Gastrocnemius medialis (tissue), 4 donors: ENCODE results near the gene CCDC27. TPM values are rescaled to one million over a fixed set of nuclear protein-coding genes. Genes with fewer than 3 reads are reported as not detected.

Experiments used
- ATAC-seq, 2 donors: fragments of 150-250 bp; one replicate each; pipeline ENCODE4 v1.9.1; 2016
- DNase-seq, 2 donors: peaks; one replicate each; pipeline ENCODE4 v3.0.0-alpha.2; 2019
- H3K27ac ChIP-seq, 4 donors: fragments of 200-600 bp; sonication (generic); 1 replicate in 1 of 4; 2 replicates in 3 of 4; pipeline ENCODE4 v1.5.1; 2016 to 2018; ENCODE audit warnings: mild to moderate bottlenecking in 2 of 4, moderate library complexity in 1 of 4
- H3K27me3 ChIP-seq, 3 donors: fragments of 200-600 bp; sonication (generic) in 2 of 3; 1 replicate in 1 of 3; 2 replicates in 2 of 3; pipeline versions ENCODE4 v1.5.1 to v1.6.0; 2016 to 2019; ENCODE audit warnings: mild to moderate bottlenecking in 1 of 3, moderate library complexity in 1 of 3
- H3K36me3 ChIP-seq, 2 donors: fragments of 200-600 bp; sonication (generic) in 1 of 2; one replicate each; pipeline ENCODE4 v1.5.1; 2017 to 2018
- H3K4me1 ChIP-seq, 2 donors: fragments of 200-600 bp; sonication (generic) in 1 of 2; one replicate each; pipeline ENCODE4 v1.5.1; 2016 to 2017; ENCODE audit warnings: mild to moderate bottlenecking in 2 of 2
- H3K4me3 ChIP-seq, 4 donors: fragments of 200-600 bp; sonication (generic) in 3 of 4; 1 replicate in 1 of 4; 2 replicates in 3 of 4; pipeline ENCODE4 v1.5.1; 2016 to 2019; ENCODE audit warnings: mild to moderate bottlenecking in 2 of 4
- H3K9me3 ChIP-seq, 3 donors: fragments of 200-600 bp; sonication (generic) in 2 of 3; 1 replicate in 1 of 3; 2 replicates in 2 of 3; pipeline ENCODE4 v1.5.1; 2016 to 2019
- CTCF ChIP-seq, 5 experiments: fragments of 450-650 bp in 3 of 5; fragments of 200-600 bp in 2 of 5; sonication (generic) in 2 of 5; IDR thresholded peaks in 4 of 5; conservative IDR thresholded peaks in 1 of 5; 1 replicate in 4 of 5; 2 replicates in 1 of 5; pipeline ENCODE4 v1.5.1; 2016 to 2019; ENCODE audit warnings: antibody characterized with exemption in 5 of 5, mild to moderate bottlenecking in 3 of 5, moderate library complexity in 3 of 5
- POLR2A ChIP-seq, 2 donors: fragments of 450-650 bp; IDR thresholded peaks; one replicate each; pipeline ENCODE4 v1.6.1; 2017; ENCODE audit warnings: antibody characterized with exemption in 2 of 2, mild to moderate bottlenecking in 2 of 2, moderate library complexity in 2 of 2
- in situ Hi-C, 4 donors: fragments of 200-750 bp; cut with MboI; loops; one replicate each; pipeline versions ENCODE4 v1.15.0 to v1.8.0; 2017; ENCODE audit warnings: low sequenced_read_pairs in 4 of 4
- intact Hi-C: fragments of 100-400 bp; cut with DNase I; formaldehyde crosslinking; loops from one replicate; pipeline ENCODE4 v1.15.1; 2023; ENCODE audit warnings: low total_unique reads
- total RNA-seq, 4 donors: library from RNA; depleted of rRNA; stranded (reverse); fragments of >200 nt; gene quantifications; one replicate each; pipeline versions ENCODE4 v1.1.0 to v1.2.3, GENCODE V29; 2016

CCDC27 gene
- total RNA-seq, 4 donors from 2014 or later, result 0.09 TPM; not detected in 3

GRCh38 chr1:3811595-3811911 is 59.3 kb downstream of the CCDC27 start:
- no peak for DNase-seq
- TF ChIP-seq CTCF (IDR thresholded peaks at IDR 0.05 in 4 of 5, conservative IDR thresholded peaks at IDR 0.05 in 1 of 5) (no peak), POLR2A (IDR thresholded peaks at IDR 0.05) (no peak)
- Histone ChIP-seq H3K27me3 (no peaks in the 10 kb centered on the region), H3K4me3 (no peak overlapping the region), H3K4me1 (no peaks in the 10 kb centered on the region), H3K27ac (no peak overlapping the region), H3K9me3 (no peaks in the 10 kb centered on the region), H3K36me3 (peaks cover 6 to 29% of the 10 kb centered on the region in 2 donors)
- ATAC-seq, result no peak
- in situ Hi-C loops (loop anchor here in 1 of 4 donors (25.0 kb wide), 1 partner anchor 99 kb away; no protein-coding TSS in a partner anchor), intact Hi-C loops (no loop called here)

GRCh38 chr1:3814065-3814464 is 61.8 kb downstream of the CCDC27 start:
- H3K4me3 ChIP-seq, result no peak overlapping the region
- intact Hi-C loops, result no loop called here
- no peak for TF ChIP-seq CTCF (IDR thresholded peaks at IDR 0.05 in 4 of 5, conservative IDR thresholded peaks at IDR 0.05 in 1 of 5)
- TF ChIP-seq POLR2A (IDR thresholded peaks at IDR 0.05), result no peak
- H3K9me3 ChIP-seq, result no peaks in the 10 kb centered on the region
- no peaks in the 10 kb centered on the region for H3K4me1 ChIP-seq
- H3K27ac ChIP-seq, result no peak overlapping the region
- no peak for ATAC-seq
- no peak for DNase-seq
- H3K27me3 ChIP-seq, result no peaks in the 10 kb centered on the region
- in situ Hi-C loops, result loop anchor here in 1 of 4 donors (25.0 kb wide), 1 partner anchor 102 kb away; no protein-coding TSS in a partner anchor
- H3K36me3 ChIP-seq, result peaks cover 6 to 37% of the 10 kb centered on the region in 2 donors

- intact Hi-C loops (no loop called here), in situ Hi-C loops (loop anchor here in 1 of 4 donors (25.0 kb wide), 1 partner anchor 103 kb away; no protein-coding TSS in a partner anchor)
Measured at GRCh38 chr1:3814771-3815561, 62.7 kb downstream of the CCDC27 start.

GRCh38 chr1:3816331-3817137 is 64.3 kb downstream of the CCDC27 start:
- Histone ChIP-seq H3K36me3 (peaks cover 6 to 62% of the 10 kb centered on the region in 2 donors), H3K27me3 (no peaks in the 10 kb centered on the region), H3K4me1 (no peaks in the 10 kb centered on the region), H3K9me3 (no peaks in the 10 kb centered on the region), H3K4me3 (no peak overlapping the region), H3K27ac (no peak overlapping the region)
- ATAC-seq (no peak), DNase-seq (no peak)
- in situ Hi-C loops, result loop anchor here in 1 of 4 donors (25.0 kb wide), 1 partner anchor 104 kb away; no protein-coding TSS in a partner anchor
- intact Hi-C loops, result no loop called here
- no peak for TF ChIP-seq POLR2A (IDR thresholded peaks at IDR 0.05)
- no peak for TF ChIP-seq CTCF (IDR thresholded peaks at IDR 0.05 in 4 of 5, conservative IDR thresholded peaks at IDR 0.05 in 1 of 5)

More at GRCh38 chr1:3814771-3815561, 62.7 kb downstream of the CCDC27 start:
- no peak for TF ChIP-seq POLR2A (IDR thresholded peaks at IDR 0.05)
- no peak for TF ChIP-seq CTCF (IDR thresholded peaks at IDR 0.05 in 4 of 5, conservative IDR thresholded peaks at IDR 0.05 in 1 of 5)
- Histone ChIP-seq H3K27ac (no peak overlapping the region), H3K4me3 (no peak overlapping the region), H3K27me3 (no peaks in the 10 kb centered on the region), H3K9me3 (no peaks in the 10 kb centered on the region), H3K36me3 (peaks cover 6 to 46% of the 10 kb centered on the region in 2 donors), H3K4me1 (no peaks in the 10 kb centered on the region)
- no peak for DNase-seq
- ATAC-seq, result no peak
